Measurements from ENCODE around the gene NRXN3.

Gene NRXN3

DNA sequence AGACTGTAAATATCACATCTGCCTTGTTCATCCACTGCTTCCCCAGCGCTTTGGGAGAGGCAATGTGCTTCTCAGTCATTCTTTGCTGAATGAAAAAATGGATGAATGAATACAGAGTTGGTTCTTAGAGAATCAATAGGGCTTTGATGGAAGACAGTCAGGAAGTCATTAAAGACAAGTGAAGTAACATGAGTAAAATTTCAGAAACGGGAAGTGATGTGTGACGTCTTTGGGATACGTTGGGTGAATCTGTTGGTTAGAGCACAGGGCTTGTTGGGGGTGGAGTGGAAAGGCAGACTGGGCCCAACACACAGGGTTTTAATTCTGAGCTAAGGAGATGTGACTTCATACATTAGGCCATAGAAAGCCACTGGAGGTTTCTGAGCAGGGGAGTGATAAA lies 39.0 kb upstream of the NRXN3 start:
- DNase-seq (ENCODE audit: low spot score), result no peak
- in situ Hi-C loops (cut with MboI; ENCODE audit: low pct_unique_long_range_greater_than_20kb, low sequenced_read_pairs, unreplicated experiment), result no loop called here
- TF ChIP-seq CTCF (IDR thresholded peaks at IDR 0.05; ENCODE audit: extremely low read depth, insufficient read depth, missing control alignments), result no peak

DNA sequence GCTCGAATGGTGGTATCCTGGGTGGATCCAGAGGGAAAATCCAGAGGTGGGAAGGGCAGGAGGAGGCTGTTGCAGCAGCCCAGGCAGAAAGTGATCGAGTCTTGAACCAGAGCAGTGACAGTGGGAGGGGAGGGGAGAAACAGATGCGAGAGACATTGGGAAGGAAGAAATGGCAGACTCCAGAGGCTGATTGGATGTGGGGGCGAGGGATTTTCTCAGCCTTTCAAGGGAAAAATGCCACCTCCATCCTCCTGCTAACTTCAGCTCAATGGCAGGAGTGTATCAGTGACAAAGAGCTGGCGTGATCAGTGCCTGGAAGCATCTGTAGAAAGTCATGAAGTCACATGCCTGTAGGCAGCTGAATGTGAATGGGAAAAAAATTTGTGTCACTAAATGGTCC lies 38.6 kb upstream of the NRXN3 start:
- no peak for TF ChIP-seq CTCF (IDR thresholded peaks at IDR 0.05; ENCODE audit: extremely low read depth, insufficient read depth, missing control alignments)
- in situ Hi-C loops (cut with MboI; ENCODE audit: low pct_unique_long_range_greater_than_20kb, low sequenced_read_pairs, unreplicated experiment), result no loop called here
- DNase-seq (ENCODE audit: low spot score), result no peak

GRCh38 chr14:78135450-78135891 lies 34.7 kb upstream of the NRXN3 start:
- TF ChIP-seq CTCF (IDR thresholded peaks at IDR 0.05; ENCODE audit: extremely low read depth, insufficient read depth, missing control alignments), result no peak
- DNase-seq (ENCODE audit: low spot score), result no peak
- in situ Hi-C loops (cut with MboI; ENCODE audit: low pct_unique_long_range_greater_than_20kb, low sequenced_read_pairs, unreplicated experiment), result no loop called here

DNA sequence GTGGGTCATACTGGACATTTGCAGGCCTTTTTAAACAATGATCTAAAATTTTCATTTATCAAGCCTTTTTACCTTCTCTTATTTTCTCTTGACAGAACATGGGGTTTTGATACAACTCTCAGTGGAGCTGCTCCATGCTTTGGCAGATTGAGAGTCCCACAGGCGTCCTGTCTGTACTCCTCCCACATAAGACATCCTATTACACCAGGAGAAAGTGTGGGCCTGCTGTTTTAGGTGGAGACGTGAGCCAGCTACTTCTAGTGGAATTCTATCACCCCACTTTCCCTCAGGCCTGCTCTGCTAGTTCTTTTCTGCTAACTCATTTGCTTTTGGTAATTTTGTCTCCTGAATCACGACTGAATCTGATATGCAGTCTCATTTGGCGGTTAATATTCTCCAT lies 33.5 kb upstream of the NRXN3 start:
- DNase-seq (ENCODE audit: low spot score), result no peak
- in situ Hi-C loops (cut with MboI; ENCODE audit: low pct_unique_long_range_greater_than_20kb, low sequenced_read_pairs, unreplicated experiment), result no loop called here
- TF ChIP-seq CTCF (IDR thresholded peaks at IDR 0.05; ENCODE audit: extremely low read depth, insufficient read depth, missing control alignments), result no peak

- DNase-seq (ENCODE audit: low spot score), result no peak
- no peak for TF ChIP-seq CTCF (IDR thresholded peaks at IDR 0.05; ENCODE audit: extremely low read depth, insufficient read depth, missing control alignments)
- in situ Hi-C loops (cut with MboI; ENCODE audit: low pct_unique_long_range_greater_than_20kb, low sequenced_read_pairs, unreplicated experiment), result no loop called here
Measured at GRCh38 chr14:78141590-78141989, 28.6 kb upstream of the NRXN3 start.

DNA sequence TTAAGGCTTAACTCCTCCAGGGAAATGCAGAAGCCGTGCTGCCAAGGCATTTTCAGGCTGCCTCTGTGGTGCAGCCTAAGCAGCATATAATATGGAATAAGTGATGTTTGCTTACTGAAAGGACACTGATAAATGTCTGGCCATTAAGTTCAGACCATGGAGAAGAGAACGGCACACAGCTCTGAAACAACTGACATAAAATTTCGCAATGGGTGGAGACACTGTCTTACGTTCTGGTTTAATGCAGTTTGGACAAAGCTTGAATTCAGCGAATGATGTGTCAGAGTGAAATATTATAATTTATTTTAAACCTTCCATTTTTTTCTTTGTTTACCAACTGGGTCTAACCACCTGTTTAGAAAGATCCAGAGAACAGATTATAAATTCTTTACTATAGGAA lies 27.2 kb upstream of the NRXN3 start:
- in situ Hi-C loops (cut with MboI; ENCODE audit: low pct_unique_long_range_greater_than_20kb, low sequenced_read_pairs, unreplicated experiment), result no loop called here
- no peak for DNase-seq (ENCODE audit: low spot score)
- TF ChIP-seq CTCF (IDR thresholded peaks at IDR 0.05; ENCODE audit: extremely low read depth, insufficient read depth, missing control alignments), result no peak
